Lower leg skin (tissue), 4 donors: ENCODE data around the gene AATF. TPM values are rescaled to one million over a fixed set of nuclear protein-coding genes. Genes with fewer than 3 reads are reported as not detected.

ENCODE experiments used
- DNase-seq, 2 donors: peaks; one replicate each; pipeline ENCODE4 v3.0.0-alpha.2; 2019; ENCODE audit warnings: low spot score in 2 of 2
- H3K4me3 ChIP-seq: fragments of 200-600 bp; sonication (generic); 2 replicates; pipeline ENCODE4 v1.5.1; 2017; ENCODE audit warnings: mild to moderate bottlenecking, low read depth; ENCODE audit not compliant: poor library complexity, severe bottlenecking
- CTCF ChIP-seq, 3 donors: fragments of 450-650 bp; IDR thresholded peaks; one replicate each; pipeline ENCODE4 v1.5.1; 2016; ENCODE audit warnings: antibody characterized with exemption in 3 of 3, mild to moderate bottlenecking in 3 of 3, moderate library complexity in 2 of 3
- POLR2A ChIP-seq, 2 donors: fragments of 450-650 bp; IDR thresholded peaks; one replicate each; pipeline ENCODE4 v1.6.1; 2016 to 2017; ENCODE audit warnings: antibody characterized with exemption in 2 of 2, mild to moderate bottlenecking in 1 of 2, moderate library complexity in 1 of 2
- WGBS, 2 donors: methylation state at CpG; one replicate each; pipeline ENCODE4 v1.1.5; 2018; 5-methylcytosine and 5-hydroxymethylcytosine counted together
- intact Hi-C: fragments of 100-400 bp; cut with DNase I; formaldehyde crosslinking; loops from one replicate; pipeline ENCODE4 v1.15.0; 2023; ENCODE audit warnings: low total_unique reads
- total RNA-seq, 4 donors: library from RNA; depleted of rRNA; stranded (reverse); fragments of >200 nt; gene quantifications; one replicate each; pipeline ENCODE4 v1.1.0, GENCODE V29; 2016

The AATF gene
- total RNA-seq, 4 donors from 2014 or later, result 32.1 to 64.4 (median 50.6) TPM

GRCh38 chr17:36941265-36942010 is 7.3 kb upstream of the AATF start:
- WGBS, 2 donors, result 13 to 15% methylated on average over 17 of the region's 17 CpGs
- H3K4me3 ChIP-seq, result no peak overlapping the region
- intact Hi-C loops, result no loop called here
- peak in 1 of 2 donors; percentile 83 for DNase-seq
- TF ChIP-seq POLR2A (IDR thresholded peaks at IDR 0.05) (no peak), CTCF (IDR thresholded peaks at IDR 0.05) (no peak)

- TF ChIP-seq CTCF (IDR thresholded peaks at IDR 0.05) (no peak), POLR2A (IDR thresholded peaks at IDR 0.05) (no peak)
- H3K4me3 ChIP-seq, result no peak overlapping the region
- WGBS, 2 donors, result 2 to 5% methylated on average over 12 to 51 of the region's 57 CpGs
- intact Hi-C loops, result no loop called here
- DNase-seq, result peak in 1 of 2 donors; percentile 84
These were observed 6.6 kb upstream of the AATF start for GRCh38 chr17:36942019-36942599.

GRCh38 chr17:36942631-36943125 is 6.1 kb upstream of the AATF start:
- 8 to 17% methylated on average over 15 to 57 of the region's 59 CpGs for WGBS, 2 donors
- intact Hi-C loops, result no loop called here
- no peak for TF ChIP-seq POLR2A (IDR thresholded peaks at IDR 0.05)
- no peak overlapping the region for H3K4me3 ChIP-seq
- peak in 1 of 2 donors; percentile 84 for DNase-seq

- DNase-seq, result peak in 1 of 2 donors; percentile 76
- no peak overlapping the region for H3K4me3 ChIP-seq
These were observed 5.2 kb upstream of the AATF start for GRCh38 chr17:36943250-36944191.

GRCh38 chr17:36944553-36944952 is 4.2 kb upstream of the AATF start:
- intact Hi-C loops, result no loop called here
- 0 to 8% methylated on average over 1 of the region's 1 CpG for WGBS, 2 donors
- H3K4me3 ChIP-seq, result no peak overlapping the region
- no peak for DNase-seq
- no peak for TF ChIP-seq CTCF (IDR thresholded peaks at IDR 0.05)
- no peak for TF ChIP-seq POLR2A (IDR thresholded peaks at IDR 0.05)

More at GRCh38 chr17:36943250-36944191, 5.2 kb upstream of the AATF start:
- intact Hi-C loops, result no loop called here
- no peak for TF ChIP-seq POLR2A (IDR thresholded peaks at IDR 0.05)
- no peak for TF ChIP-seq CTCF (IDR thresholded peaks at IDR 0.05)
- 14 to 15% methylated on average over 43 to 44 of the region's 44 CpGs for WGBS, 2 donors
